Breast epithelium (tissue), 3 donors: ENCODE data around the gene TYK2.

Experiments used
- POLR2A ChIP-seq: fragments of 450-650 bp; IDR thresholded peaks from one replicate; pipeline ENCODE4 v1.6.1; 2016; ENCODE audit warnings: antibody characterized with exemption, mild to moderate bottlenecking, moderate library complexity
- POLR2AphosphoS5 ChIP-seq, 3 donors: sonication (generic); formaldehyde crosslinking; IDR thresholded peaks; one replicate each; pipeline ENCODE4 v1.6.1; 2017; ENCODE audit warnings: antibody characterized with exemption in 3 of 3
- TF ChIP-seq, protein P1 (sequence below), 3 donors: fragments of 450-650 bp; IDR thresholded peaks; one replicate each; pipeline ENCODE4 v1.5.1; 2016 to 2017; ENCODE audit warnings: antibody characterized with exemption in 3 of 3, mild to moderate bottlenecking in 3 of 3, moderate library complexity in 3 of 3

DNA sequence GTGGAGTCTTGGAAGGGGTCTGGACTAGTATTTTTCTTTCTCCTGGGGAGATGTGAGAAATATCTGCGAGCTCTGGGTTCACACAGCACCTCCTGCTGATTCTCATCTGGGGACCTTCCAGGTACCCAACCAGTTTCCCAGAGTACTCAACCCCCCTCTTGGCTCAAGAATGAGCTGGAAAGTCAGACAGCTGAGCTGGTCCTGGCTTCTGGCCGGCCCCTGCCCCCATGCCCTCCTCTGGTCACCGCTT, 37.8 kb upstream of the TYK2 start:
- TF ChIP-seq, protein P1, sequence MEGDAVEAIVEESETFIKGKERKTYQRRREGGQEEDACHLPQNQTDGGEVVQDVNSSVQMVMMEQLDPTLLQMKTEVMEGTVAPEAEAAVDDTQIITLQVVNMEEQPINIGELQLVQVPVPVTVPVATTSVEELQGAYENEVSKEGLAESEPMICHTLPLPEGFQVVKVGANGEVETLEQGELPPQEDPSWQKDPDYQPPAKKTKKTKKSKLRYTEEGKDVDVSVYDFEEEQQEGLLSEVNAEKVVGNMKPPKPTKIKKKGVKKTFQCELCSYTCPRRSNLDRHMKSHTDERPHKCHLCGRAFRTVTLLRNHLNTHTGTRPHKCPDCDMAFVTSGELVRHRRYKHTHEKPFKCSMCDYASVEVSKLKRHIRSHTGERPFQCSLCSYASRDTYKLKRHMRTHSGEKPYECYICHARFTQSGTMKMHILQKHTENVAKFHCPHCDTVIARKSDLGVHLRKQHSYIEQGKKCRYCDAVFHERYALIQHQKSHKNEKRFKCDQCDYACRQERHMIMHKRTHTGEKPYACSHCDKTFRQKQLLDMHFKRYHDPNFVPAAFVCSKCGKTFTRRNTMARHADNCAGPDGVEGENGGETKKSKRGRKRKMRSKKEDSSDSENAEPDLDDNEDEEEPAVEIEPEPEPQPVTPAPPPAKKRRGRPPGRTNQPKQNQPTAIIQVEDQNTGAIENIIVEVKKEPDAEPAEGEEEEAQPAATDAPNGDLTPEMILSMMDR (IDR thresholded peaks at IDR 0.05): no peak
- TF ChIP-seq POLR2A: no peak
- no peak for TF ChIP-seq POLR2AphosphoS5 (IDR thresholded peaks at IDR 0.05)
